GM21360 (cell line): ENCODE results near the gene DAGLA.
A peak's percentile ranks its signal among the peaks of the same experiment; 100 is the strongest.

Source experiments
- ATAC-seq: cut with Tn5 transposase; IDR thresholded peaks from one replicate; pipeline ENCODE4 v1.9.1; 2021; ENCODE audit warnings: mild to moderate bottlenecking, moderate library complexity; ENCODE audit not compliant: unreplicated experiment

Gene DAGLA

GRCh38 chr11:61743486-61744095 is 63.4 kb downstream of the DAGLA start:
- ATAC-seq, result no peak

GRCh38 chr11:61744181-61744580 is 64.0 kb downstream of the DAGLA start:
- no peak for ATAC-seq

DNA sequence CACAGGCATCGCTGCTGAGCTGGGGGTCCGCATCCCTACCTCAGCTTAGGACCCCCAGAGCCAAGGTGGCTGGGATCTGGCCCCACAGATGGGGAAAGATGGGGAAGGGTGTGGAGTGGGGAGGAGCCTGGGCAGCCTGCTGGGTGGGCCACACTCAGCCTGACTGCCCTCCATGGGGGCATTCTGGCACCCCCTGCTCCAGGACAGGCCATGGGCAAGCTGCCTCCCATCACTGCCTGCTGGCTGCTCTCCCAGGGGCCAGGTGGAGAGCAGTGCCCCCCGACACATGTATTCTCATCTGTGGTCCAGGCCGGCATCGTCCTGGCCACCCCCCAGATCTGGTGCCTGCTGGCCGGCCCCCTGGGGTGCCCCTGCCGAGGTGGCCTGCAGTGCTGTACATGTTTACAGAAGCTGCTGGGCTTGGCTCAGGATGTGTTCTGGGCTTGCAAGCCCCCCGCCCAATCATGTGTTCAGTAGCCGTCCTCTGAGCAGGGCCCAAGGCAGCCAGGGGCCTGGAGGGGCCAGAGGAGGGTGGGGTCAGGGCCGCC is 64.5 kb downstream of the DAGLA start:
- no peak for ATAC-seq

GRCh38 chr11:61745781-61746441 is 65.7 kb downstream of the DAGLA start:
- no peak for ATAC-seq

DNA sequence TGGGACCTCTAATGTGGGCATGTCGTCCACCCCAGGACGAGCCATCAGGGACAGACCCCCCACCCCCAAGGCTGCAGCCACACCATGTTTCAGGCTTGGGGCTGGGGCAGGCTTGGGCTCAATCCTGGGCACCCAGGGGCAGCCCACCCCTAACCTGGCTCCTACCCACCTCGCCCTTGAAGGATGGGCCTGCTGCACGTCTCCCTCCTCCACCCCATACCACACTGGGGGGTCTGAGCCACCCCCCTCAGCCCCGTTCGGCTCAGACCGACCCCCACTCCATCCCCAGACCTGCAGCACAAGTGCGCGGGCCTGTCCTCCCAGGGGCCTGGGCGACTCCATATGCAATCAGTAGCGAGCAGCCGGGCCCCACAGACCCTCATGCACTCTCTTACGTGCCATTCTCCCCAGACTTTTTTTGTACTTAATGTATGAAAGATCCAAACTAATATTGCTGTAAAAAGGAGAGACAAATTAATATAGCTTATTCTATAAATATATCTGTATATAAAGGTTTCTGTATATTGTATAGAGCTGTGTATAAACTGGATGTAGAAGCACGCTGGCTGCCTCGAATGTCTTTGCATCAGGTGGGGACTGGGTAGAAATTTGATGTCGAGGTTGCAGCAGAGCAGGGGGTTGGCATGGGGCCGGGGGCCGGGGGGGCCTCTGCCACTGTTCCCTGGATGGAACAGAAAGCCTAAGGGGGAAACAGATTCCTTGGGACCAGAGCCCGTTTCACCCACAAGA is 66.4 kb downstream of the DAGLA start:
- no peak for ATAC-seq

DNA sequence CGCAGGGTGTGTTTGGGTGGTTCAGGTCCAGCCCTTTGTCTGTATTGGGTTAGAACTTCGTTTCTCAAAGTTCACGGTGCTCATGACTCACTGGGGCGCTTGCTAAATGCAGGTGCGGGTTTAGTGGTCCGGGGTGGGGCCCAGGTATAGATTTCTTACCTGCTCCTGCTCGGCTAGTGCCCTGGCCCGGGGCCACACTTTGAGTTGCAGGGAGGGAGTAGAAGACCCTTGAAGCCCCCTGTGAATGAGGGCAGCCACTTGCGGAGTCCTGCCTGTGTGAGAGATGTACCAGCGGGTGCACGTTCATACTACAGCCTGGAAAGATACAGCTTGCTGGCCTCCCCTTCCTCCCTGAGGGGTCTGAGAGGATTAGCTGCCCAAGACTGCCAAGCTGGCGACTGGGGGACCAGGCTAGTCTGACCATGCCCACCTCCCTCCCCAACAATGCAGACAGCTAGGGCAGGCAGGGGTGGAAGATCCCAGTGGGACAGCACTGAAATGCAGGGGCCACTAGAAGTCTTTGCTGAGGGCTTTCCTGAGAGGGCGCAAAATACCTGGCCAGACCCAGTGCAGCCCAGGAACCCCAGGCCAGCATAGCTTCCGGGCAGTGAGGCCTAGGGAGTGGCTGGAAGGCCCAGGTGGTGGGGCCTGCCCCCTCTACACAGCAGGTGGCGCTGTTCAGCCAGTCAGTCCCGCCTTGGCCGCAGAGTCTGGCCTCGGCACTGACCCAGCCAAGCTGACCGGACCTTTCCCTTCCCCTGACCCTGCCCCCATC is 67.2 kb downstream of the DAGLA start:
- ATAC-seq, result peak; percentile 56

DNA sequence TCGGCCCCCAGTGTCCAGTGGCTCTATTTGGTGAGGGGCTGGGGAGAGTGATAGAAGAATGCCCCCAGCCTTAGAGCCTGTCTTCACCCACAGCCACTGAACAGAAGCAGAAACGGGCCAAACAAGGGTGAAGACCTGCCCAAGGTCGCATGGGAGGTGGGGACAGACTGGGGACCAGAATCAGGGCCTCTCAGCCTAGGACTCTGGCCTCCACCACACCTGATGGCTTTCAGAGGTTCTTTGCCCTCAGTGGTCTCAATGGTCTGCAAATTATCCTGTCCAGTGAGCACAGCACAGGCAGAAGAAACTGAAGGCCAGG is 67.7 kb downstream of the DAGLA start:
- no peak for ATAC-seq

DNA sequence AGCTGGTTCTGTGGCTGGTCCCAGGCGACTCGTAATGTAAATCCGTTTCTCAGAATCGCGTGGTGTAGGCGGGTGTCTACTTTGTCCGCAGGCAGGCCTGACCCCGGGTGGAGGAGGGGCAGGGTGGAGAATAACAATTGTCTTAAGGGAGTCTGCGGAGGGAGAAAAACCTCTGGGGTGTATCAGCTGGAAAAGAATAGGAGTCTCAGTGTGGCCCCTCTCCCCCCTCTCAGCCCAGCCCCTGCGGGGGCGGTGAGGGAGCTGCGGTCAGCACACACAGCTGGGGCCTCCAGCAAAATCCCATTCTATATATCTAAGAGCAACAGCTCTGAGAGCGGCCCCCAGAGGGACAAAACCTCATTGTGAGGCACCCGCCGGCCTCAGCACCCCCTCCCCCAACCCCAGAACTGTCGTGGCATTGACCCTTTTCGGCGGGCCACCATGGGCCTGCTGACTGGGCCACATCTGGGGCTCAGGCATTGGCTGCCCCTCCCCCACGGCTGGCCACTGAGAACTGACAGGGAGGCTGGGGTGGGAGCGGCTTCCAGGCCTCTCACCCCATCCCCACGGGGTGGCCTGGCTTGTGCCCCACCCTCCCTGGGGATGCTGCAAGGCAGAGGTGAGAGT is 69.5 kb downstream of the DAGLA start:
- ATAC-seq, result no peak

- no peak for ATAC-seq
Observed at GRCh38 chr11:61750631-61751273, 70.6 kb downstream of the DAGLA start.

- no peak for ATAC-seq
Observed at GRCh38 chr11:61751384-61751783, 71.2 kb downstream of the DAGLA start.

DNA sequence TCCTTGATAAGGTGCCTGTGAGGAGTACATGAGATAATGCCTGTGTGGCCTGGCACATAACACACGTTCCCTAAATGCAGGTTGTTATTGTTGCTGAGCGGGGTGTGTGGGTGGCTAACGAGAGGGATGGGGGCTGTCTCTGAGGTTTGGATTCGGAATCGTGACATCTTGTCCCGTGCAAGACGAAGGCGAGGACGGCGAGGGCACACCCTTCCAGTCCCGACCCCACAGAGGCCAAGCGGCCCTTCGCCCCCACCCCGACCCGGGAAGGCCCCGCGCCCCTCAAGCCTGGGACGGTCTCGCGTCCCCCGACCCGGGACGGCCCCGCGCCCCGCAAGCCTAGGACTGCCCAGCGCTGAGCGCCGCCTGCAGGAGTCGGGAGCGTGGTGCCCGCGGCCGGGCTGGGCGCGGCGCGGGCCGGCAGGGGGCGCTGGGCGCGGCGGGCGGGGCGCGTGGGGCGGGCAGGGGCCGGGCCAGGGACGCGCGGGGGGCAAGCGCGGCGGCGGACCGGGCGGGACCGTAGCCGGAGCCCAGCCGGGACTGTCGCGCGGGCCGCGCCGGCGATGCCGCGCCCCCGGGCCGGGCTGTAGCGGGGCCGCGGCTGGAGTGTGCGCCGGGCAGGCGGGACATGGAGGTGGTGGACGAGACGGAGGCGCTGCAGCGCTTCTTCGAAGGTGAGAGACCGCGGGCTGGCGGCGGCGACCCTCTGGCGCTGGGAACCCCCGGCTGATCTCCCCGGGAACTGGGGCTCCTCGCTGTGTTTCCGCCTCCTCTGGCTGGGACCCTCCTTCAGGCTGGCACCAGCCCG is 72.1 kb downstream of the DAGLA start, which contains the start of gene MYRF:
TSS of gene MYRF (plus strand) at position 520 of the 808 bp plus-strand sequence. CDS start at position 629, 109 bp downstream.
- peak; percentile 49 for ATAC-seq

DNA sequence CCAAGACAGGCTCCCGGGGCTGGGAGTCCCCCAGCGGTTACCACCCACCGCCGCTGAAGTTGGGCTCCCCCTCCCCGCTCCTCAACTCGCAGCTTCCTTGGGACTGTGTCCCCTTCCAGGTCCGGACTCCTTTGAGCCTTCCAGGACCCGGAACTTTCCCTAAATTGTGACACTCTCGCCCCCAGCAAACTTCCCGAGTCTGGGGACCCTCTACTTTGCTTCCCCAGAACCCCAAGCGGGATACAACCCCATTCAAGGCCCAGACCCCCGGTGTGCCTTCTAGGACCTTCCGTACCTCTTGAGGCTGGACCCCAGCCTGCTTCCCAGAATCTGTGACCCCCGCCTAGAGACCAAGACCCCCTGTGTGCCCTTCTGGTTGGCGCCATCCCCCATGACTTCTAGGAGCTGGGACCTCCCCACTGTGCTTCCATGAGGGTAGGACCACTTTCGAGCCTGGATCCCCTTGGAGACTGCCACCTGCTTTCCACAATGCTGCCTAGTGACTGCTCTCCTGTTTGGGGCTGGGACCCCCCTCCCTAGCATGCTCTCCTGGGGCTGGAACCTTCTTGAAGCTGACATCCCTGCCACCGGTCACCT is 72.8 kb downstream of the DAGLA start:
- ATAC-seq, result no peak

DNA sequence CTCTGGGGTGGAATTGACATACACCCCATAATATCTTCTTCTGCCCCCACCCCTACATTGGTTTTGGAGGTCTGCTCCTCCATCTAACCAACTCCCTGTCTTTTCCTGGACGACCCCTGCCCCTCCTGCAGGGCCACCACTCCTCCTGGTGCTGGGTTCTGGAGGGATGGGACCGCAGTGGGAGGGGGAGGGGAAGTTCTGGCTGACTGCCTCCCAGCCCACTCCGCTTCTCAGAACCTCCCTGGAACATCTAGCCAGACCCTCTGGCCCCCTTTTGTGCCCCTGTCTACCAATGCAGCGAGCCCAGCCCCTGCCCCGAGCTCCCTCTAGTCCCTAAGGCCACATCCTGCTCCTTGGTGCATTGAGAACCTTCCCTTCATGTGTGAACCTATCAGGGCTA is 73.5 kb downstream of the DAGLA start:
- no peak for ATAC-seq

DNA sequence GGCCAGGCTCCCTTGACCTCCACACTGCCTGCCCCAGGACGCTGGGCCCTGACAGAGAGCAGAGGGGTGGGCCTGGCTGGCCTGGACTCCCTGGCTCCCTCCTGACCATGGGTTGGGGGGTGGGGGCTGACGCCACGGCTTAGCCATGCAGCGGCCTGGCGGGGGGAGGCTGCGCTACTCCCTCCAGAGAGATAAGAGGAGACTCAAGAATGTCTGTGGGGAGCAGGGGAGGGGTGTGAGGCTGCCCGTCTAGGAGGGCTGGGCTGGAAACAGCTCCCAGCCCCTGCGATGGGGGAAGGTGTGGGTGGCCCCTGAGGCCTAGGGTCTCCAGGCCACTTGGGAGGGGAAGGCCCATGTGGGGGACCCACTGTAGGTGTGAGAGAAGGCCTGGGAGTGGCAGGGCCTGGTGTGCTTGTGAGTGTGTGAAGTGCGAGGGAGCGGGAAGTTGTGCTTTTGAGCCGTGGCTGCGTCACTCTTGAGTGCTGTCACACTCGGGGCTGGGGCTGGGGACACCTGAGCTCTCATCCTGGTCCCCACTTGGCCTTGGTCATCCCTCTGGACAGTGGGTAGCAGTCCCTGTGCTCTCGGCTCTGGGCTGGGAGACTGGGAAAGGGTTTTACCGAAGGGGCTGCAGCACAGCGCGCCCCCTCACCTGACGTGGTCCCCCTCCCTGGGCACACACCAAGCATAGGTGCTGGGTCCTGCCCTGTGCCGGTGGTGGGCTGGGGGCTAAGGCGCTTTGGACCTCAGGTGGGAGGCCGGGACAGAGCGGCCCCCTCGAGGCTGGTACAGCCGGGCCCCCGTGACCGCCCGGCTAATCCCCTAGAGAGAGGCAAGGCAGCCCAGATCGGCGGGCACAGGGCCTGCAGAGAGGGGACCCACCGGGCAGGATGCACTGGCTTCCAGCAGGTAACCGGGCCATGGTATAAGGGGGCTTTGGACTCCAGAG is 74.6 kb downstream of the DAGLA start:
- no peak for ATAC-seq

GRCh38 chr11:61756147-61756451 is 75.9 kb downstream of the DAGLA start:
- ATAC-seq, result no peak

GRCh38 chr11:61756452-61757212 is 76.4 kb downstream of the DAGLA start:
- ATAC-seq, result no peak

- no peak for ATAC-seq
Observed at GRCh38 chr11:61757213-61757862, 77.1 kb downstream of the DAGLA start.
